NT2/D1 (cell line): ENCODE data around the gene NAALADL1.

Experiments used
- DNase-seq: peaks from one replicate; pipeline ENCODE4 v3.0.0-alpha.2; 2011; ENCODE audit warnings: low read depth, low spot score
- H3K27me3 ChIP-seq: 2 replicates; pipeline ENCODE4 v1.6.0; 2011; ENCODE audit warnings: mild to moderate bottlenecking; ENCODE audit not compliant: insufficient read length, insufficient read depth
- H3K36me3 ChIP-seq: 2 replicates; pipeline ENCODE4 v1.6.1; 2011; ENCODE audit warnings: mild to moderate bottlenecking, low read length, mixed read lengths; ENCODE audit not compliant: insufficient read depth, insufficient read length
- H3K4me1 ChIP-seq: 2 replicates; pipeline ENCODE4 v1.5.1; 2011; ENCODE audit not compliant: insufficient read depth, insufficient read length
- H3K4me3 ChIP-seq: 2 replicates; pipeline ENCODE4 v1.5.1; 2011; ENCODE audit warnings: low read depth; ENCODE audit not compliant: insufficient read length
- H3K9ac ChIP-seq: 2 replicates; pipeline ENCODE4 v1.6.0; 2011; ENCODE audit warnings: low read depth; ENCODE audit not compliant: insufficient read length
- H3K9me3 ChIP-seq: 2 replicates; pipeline ENCODE4 v1.5.1; 2011; ENCODE audit warnings: mild to moderate bottlenecking, low read length; ENCODE audit not compliant: insufficient read depth
- SUZ12 ChIP-seq: IDR thresholded peaks from 2 replicates; pipeline ENCODE4 v1.6.1; 2011; ENCODE audit not compliant: insufficient read length, insufficient read depth; ENCODE audit errors: extremely low read depth
- YY1 ChIP-seq: IDR thresholded peaks from 2 replicates; pipeline ENCODE4 v1.6.1; 2011; ENCODE audit not compliant: insufficient read length, insufficient read depth
- ZNF274 ChIP-seq: IDR thresholded peaks from 2 replicates; pipeline ENCODE4 v1.6.1; 2011; ENCODE audit warnings: mild to moderate bottlenecking, low read depth, low read length

The NAALADL1 gene

DNA sequence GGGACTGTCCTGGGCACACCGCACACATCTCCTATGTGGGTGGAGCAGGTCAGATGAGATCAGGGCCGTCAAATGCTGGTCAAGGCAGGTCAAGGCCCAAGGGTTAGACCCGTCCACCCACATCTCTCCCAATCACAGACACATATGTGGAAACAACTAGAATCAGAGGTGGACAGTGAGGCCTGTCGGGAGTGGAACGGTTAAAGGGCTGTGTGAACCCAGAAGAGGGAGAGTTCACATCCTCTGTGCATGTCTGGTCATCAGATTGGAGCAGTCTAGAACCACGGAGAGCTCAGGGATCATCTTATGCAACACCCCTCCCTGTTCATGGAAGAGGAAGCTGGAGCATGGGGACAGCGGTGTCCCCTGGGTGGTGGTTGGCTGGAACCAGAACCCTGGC lies 38.5 kb downstream of the NAALADL1 start:
- H3K36me3 ChIP-seq: peaks cover 45% of the 10 kb centered on the region
- peaks cover 3% of the 10 kb centered on the region for H3K4me1 ChIP-seq
- DNase-seq: no peak
- no peak overlapping the region for H3K4me3 ChIP-seq
- H3K9me3 ChIP-seq: peaks cover 30% of the 10 kb centered on the region; the same call in 1 of the 2 replicates
- no peaks in the 10 kb centered on the region for H3K27me3 ChIP-seq
- no peak overlapping the region for H3K9ac ChIP-seq
- no peak for TF ChIP-seq YY1
- no peak for TF ChIP-seq SUZ12
- no peak for TF ChIP-seq ZNF274

DNA sequence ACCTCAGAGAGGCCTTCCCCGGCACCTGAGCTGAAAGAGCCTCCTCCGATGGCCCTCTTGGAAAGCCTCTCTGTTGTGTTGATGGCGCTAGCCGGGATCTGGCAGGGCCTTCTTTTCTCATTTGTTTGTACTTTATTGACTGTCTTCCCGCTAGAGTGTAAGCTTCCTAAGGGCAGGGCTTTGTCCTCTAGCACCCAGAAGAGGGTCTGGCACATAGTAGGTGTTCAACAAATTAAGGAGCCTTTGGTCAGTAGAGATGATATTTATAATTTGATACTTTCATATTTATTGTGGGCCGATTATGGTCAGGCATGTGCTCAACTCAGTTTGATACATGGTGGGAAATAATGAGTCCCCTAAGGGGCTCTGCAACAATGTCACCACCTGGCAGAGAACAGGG lies 40.4 kb downstream of the NAALADL1 start:
- H3K9ac ChIP-seq: no peak overlapping the region
- no peak for DNase-seq
- H3K9me3 ChIP-seq: peaks cover 37% of the 10 kb centered on the region; the same call in 1 of the 2 replicates
- no peak overlapping the region for H3K4me3 ChIP-seq
- peaks cover 3% of the 10 kb centered on the region for H3K4me1 ChIP-seq
- no peaks in the 10 kb centered on the region for H3K27me3 ChIP-seq
- TF ChIP-seq SUZ12 (no peak), ZNF274 (no peak)
- H3K36me3 ChIP-seq: peaks cover 45% of the 10 kb centered on the region

DNA sequence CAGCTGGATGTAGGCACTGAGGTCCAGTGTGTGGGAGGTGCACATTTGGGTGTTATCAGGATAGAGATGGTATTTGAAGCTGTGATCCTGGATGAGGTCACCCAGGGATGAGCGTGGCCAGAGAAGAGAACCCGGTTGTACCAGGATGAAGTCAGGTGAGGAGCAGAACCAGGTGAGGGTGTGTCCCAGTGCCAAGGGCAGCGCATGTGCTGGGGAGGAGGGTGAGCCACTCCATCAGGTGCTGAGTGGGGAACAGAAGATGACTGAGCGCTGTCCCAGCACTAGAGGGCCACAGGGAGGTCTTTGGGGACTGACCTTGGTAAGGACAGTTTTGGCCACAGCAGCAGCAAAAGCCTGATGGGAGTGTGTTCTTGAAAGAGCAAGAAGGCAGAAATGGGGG lies 41.6 kb downstream of the NAALADL1 start:
- no peak for DNase-seq
- no peak for TF ChIP-seq YY1
- TF ChIP-seq SUZ12: no peak
- no peak for TF ChIP-seq ZNF274
- peaks cover 48% of the 10 kb centered on the region; the same call in 1 of the 2 replicates for H3K9me3 ChIP-seq
- peaks cover 41% of the 10 kb centered on the region for H3K36me3 ChIP-seq
- no peaks in the 10 kb centered on the region for H3K27me3 ChIP-seq
- H3K4me3 ChIP-seq: no peak overlapping the region
- H3K9ac ChIP-seq: no peak overlapping the region
- H3K4me1 ChIP-seq: peaks cover 3% of the 10 kb centered on the region

DNA sequence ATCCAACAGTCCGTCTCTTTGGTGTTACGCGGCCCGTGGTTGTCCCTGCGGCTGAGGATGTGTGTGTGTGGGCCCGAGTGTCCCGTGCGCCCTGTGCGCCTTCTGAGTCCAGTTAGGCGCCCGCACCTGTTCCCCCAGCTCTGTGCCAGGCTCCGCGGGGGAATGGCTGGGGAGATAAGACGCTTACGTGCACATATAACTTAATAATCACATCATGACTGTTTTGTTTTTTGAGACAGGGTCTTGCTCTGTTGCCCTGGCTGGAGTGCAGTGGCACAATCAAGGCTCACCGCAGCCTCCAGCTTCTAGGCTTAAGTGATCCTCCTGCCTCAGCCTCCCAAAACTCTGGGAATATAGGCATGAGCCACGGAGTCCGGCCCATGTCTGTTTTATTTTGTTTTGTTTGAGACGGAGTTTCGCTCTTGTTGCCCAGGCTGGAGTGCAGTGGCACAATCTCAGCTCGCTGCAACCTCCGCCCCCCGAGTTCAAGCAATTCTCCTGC lies 43.6 kb downstream of the NAALADL1 start:
- H3K27me3 ChIP-seq: no peaks in the 10 kb centered on the region
- no peak for DNase-seq
- H3K9ac ChIP-seq: peak overlapping the region; percentile 85
- peaks cover 49% of the 10 kb centered on the region; the same call in 1 of the 2 replicates for H3K9me3 ChIP-seq
- no peak for TF ChIP-seq ZNF274
- TF ChIP-seq SUZ12: no peak
- TF ChIP-seq YY1: no peak
- H3K4me3 ChIP-seq: peak overlapping the region; percentile 68
- peaks cover 30% of the 10 kb centered on the region for H3K36me3 ChIP-seq
- peaks cover 3% of the 10 kb centered on the region for H3K4me1 ChIP-seq

DNA sequence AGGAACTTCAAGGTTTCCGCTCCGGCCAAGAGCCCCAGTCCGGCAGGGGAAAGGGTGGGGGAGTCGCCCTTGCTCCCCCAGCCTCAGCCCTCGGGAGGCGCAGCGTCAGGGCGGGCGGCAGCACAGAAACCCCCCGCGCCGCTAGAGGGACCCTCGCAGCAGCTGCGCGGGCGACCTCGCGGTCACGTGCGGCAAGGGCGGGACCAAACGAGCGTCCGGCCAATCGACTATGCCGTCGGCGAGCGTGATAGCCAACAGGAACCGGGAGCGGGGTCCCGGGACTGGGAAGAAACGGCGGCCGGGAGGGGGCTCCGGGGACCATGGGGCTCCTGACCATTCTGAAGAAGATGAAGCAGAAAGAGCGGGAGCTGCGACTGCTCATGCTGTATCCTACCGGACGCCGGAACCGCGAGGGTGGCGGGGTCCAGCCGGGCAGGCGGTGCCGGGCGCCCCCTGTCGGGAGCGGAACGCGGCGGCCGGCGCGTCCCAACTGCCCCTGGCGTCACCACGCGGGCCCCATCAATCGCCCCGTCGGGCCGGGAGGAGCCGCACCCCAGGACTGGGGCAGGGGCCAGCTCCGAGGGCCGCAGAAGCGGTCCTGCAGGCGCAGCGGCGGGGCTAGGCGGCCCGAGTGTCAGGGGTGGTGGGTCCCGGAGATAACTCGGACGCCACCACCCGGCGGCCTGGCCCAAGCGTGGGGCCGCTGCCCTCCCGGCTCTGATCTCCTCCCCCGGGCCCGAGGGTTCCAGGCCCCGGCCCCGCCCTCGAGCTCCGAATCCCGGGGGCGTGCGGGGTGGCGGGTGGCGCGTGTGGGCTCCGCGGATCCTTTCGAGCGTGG lies 44.2 kb downstream of the NAALADL1 start, which contains the start of gene ARL2:
Gene ARL2 (plus strand): TSS at position 273 of the 838 bp plus-strand sequence. CDS start 48 bp downstream, at position 321.
- TF ChIP-seq ZNF274 (no peak), SUZ12 (no peak), YY1 (peak; percentile 9)
- peak within 1 kb of the TSS; percentile 91 for H3K9ac ChIP-seq

DNA sequence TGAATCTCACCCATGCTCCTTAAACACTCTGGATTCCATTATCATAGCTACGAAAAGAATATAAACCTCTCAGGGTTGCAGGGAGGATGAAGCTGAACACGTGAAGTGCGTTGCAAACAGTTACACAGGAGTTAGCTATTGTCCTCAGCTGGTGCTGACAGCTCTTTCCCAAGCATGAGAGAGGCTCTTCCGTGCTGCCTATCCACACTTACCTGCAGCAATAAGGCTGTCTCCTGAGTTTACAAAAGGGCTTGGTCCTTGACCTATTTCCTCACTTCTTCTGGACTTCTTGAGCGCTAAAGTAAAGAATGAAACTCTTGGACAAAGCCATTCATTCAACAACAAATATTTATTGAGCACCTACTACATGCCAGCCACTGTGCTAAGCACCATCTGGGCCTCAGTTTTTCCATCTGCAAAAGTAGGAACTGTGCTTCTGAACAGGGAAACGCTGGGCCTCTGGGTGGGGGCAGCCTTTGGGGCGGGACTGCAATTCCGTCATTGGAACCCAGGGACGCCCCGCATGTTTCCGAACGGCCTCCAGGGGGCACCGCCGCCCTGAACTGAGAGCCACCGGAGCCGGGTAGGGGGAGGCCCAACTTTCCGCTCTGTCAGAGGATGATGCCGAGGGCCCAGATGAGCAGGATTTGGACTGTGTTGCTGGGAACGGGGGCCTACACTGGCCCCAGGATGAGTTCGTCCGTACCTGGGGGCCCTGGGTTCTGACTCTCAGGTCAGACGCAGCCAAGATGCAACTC lies 45.0 kb downstream of the NAALADL1 start:
- DNase-seq: peak; percentile 70
- H3K9ac ChIP-seq: peak overlapping the region; percentile 91
- TF ChIP-seq ZNF274 (no peak), YY1 (no peak), SUZ12 (no peak)
- peaks cover 48% of the 10 kb centered on the region; the same call in 1 of the 2 replicates for H3K9me3 ChIP-seq
- peaks cover 19% of the 10 kb centered on the region for H3K36me3 ChIP-seq
- peaks cover 3% of the 10 kb centered on the region for H3K4me1 ChIP-seq
- no peaks in the 10 kb centered on the region for H3K27me3 ChIP-seq
- peak overlapping the region; percentile 68 for H3K4me3 ChIP-seq

More for the DNA sequence above, 44.2 kb downstream of the NAALADL1 start, which contains the start of gene ARL2:
- H3K9me3 ChIP-seq: peaks cover 49% of the 10 kb centered on the region; the same call in 1 of the 2 replicates
- peak within 1 kb of the TSS; percentile 68 for H3K4me3 ChIP-seq
- peak; percentile 95 for DNase-seq
- peaks cover 3% of the 10 kb centered on the region for H3K4me1 ChIP-seq
- peaks cover 26% of the 10 kb centered on the region for H3K36me3 ChIP-seq
- H3K27me3 ChIP-seq: no peaks in the 10 kb centered on the region

DNA sequence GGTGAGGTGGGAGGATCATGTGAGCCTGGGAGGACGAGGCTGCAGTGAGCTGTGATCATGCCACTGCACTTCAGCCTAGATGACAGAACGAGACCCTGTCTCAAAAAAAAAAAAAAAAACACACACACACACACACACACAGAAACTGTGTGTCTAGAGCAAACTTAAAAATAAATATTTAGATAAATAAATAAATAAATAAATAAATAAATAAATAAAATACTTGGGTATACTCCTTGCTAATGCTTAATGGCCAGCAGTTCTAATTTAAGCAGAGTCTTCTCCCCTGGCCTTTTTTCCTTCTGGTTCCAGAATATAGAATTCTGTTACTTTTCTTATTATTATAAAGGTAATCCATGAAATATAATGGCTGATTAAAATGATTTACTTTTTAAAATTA lies 49.5 kb downstream of the NAALADL1 start:
- no peaks in the 10 kb centered on the region for H3K27me3 ChIP-seq
- H3K9ac ChIP-seq: no peak overlapping the region
- peaks cover 17% of the 10 kb centered on the region; the same call in 1 of the 2 replicates for H3K9me3 ChIP-seq
- DNase-seq: no peak
- H3K4me3 ChIP-seq: no peak overlapping the region
- no peak for TF ChIP-seq ZNF274
- H3K36me3 ChIP-seq: no peaks in the 10 kb centered on the region
- H3K4me1 ChIP-seq: no peaks in the 10 kb centered on the region
